Measurements from ENCODE around the gene CMPK1. TPM values are rescaled to one million over a fixed set of nuclear protein-coding genes. Genes with fewer than 3 reads are reported as not detected.

The CMPK1 gene
- total RNA-seq, 6 experiments from 2014 or later = 118 to 141 (median 131) TPM

DNA sequence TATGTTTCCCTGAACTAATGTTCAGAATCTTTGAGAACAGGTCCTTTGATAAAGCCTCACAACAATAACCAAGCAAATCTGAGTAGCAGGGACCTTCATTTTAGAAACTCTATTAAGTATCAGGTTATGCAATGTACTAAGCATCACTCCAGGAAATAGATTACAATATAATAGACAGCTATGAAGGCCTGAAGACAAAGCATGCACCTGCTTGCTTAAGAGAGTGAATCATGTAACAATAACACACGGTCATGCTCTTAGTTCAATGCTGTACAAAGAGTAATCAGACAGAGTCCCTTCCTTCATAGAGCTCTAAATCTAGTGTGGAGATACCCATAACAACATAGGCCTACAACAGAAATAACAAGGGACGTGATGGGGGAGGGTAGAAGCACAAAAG is 8.1 kb upstream of the CMPK1 start:
- no peaks in the 10 kb centered on the region for H3K27me3 Mint-ChIP-seq (ENCODE audit: insufficient read depth)
- DNase-seq = no peak

DNA sequence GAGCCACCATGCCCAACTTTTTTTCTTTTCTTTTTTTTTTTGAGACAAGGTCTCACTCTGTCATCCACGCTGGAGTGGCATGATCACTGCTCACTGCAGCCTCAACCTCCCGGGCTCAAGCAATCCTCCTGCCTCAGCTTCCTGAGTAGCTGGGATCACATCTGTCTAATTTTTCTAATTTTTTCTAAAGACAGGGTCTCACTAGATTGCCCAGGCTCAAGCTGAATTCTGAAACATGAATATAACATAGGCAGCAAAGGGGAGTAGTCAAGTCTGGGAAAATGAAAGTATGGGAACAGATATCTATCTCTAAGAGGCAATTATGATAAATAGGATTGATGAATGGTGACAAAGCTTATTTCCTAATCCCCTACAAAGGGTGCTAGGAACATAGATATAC is 7.3 kb upstream of the CMPK1 start:
- Mint-ChIP-seq H3K36me3 (ENCODE audit: low read depth) (no peaks in the 10 kb centered on the region), H3K9me3 (no peaks in the 10 kb centered on the region), H3K27ac (no peak overlapping the region), H3K4me3 (no peak overlapping the region), H3K27me3 (ENCODE audit: insufficient read depth) (no peaks in the 10 kb centered on the region), H3K4me1 (ENCODE audit: low read depth) (no peaks in the 10 kb centered on the region)
- TF ChIP-seq, protein P1, sequence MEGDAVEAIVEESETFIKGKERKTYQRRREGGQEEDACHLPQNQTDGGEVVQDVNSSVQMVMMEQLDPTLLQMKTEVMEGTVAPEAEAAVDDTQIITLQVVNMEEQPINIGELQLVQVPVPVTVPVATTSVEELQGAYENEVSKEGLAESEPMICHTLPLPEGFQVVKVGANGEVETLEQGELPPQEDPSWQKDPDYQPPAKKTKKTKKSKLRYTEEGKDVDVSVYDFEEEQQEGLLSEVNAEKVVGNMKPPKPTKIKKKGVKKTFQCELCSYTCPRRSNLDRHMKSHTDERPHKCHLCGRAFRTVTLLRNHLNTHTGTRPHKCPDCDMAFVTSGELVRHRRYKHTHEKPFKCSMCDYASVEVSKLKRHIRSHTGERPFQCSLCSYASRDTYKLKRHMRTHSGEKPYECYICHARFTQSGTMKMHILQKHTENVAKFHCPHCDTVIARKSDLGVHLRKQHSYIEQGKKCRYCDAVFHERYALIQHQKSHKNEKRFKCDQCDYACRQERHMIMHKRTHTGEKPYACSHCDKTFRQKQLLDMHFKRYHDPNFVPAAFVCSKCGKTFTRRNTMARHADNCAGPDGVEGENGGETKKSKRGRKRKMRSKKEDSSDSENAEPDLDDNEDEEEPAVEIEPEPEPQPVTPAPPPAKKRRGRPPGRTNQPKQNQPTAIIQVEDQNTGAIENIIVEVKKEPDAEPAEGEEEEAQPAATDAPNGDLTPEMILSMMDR (IDR thresholded peaks at IDR 0.05) = no peak
- DNase-seq = no peak

More for the DNA sequence above, 8.1 kb upstream of the CMPK1 start:
- Mint-ChIP-seq H3K36me3 (ENCODE audit: low read depth) (no peaks in the 10 kb centered on the region), H3K4me1 (ENCODE audit: low read depth) (no peaks in the 10 kb centered on the region), H3K27ac (no peak overlapping the region), H3K9me3 (no peaks in the 10 kb centered on the region), H3K4me3 (no peak overlapping the region)
- TF ChIP-seq, protein P1 (IDR thresholded peaks at IDR 0.05) = no peak

DNA sequence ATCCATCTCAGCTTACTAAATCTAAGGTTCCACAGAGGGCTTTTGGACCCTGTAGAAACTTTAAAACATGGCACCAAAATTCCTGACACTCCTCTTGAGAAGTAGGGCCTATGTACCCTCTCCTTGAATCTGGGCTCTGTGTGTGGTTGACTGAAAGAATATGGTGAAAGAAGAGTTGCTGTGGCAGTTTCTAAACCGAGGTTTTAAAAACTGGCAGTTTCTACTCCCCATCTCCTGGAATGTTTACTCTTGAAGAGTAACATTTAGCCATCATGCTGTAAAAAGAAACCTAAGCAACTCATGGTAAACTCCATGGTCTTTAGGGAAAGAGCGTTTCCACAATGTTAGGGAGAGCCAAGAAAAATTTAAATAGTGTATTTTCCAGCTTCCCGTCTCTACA is 4.6 kb upstream of the CMPK1 start:
- DNase-seq = no peak
- Mint-ChIP-seq H3K4me3 (no peak overlapping the region), H3K27me3 (ENCODE audit: insufficient read depth) (no peaks in the 10 kb centered on the region), H3K36me3 (ENCODE audit: low read depth) (no peaks in the 10 kb centered on the region), H3K4me1 (ENCODE audit: low read depth) (no peaks in the 10 kb centered on the region), H3K9me3 (no peaks in the 10 kb centered on the region), H3K27ac (no peak overlapping the region)
- TF ChIP-seq, protein P1 (IDR thresholded peaks at IDR 0.05) = no peak

DNA sequence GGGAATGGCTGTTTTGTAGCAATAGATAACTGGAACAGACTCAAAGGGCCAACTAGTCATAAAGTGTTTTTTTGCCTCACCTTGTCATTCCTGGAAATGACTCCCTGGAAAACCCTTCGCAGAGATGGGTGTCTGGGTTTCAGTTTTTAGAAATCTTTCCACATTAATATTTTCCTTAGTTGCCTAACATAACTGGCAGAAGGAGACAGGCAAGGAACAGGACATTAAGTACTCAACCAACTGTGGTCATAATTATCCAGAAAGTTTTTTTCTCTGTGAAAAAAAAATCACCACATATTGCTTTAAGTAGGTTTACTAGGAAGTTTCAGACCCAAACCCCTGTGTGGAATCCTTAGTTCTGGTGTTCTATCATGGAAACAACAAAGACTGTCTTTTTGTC is 3.4 kb upstream of the CMPK1 start:
- no peak overlapping the region for H3K27ac Mint-ChIP-seq

DNA sequence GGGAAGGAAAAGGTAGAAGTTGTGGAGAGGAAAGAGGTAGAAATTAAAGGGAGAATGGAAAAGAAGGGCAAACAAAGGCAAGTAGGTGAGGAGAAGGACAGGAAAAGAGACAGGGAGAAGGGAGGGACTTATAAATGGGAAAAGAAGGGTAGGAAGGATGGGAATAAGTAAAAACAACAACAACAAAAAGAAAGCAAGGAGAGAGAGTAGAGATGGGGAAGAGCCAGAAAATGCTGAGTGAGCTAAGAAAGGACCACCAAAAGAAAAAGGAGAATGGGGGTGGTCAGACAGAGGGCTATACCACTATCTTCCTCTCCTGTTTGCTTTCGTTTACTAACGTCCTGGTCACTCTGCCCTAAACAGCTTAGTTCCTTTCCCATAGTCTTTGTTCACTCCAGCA is 1.7 kb upstream of the CMPK1 start:
- Mint-ChIP-seq H3K9me3 (no peaks in the 10 kb centered on the region), H3K27ac (no peak overlapping the region; the same call in 1 of the 2 replicates), H3K4me1 (ENCODE audit: low read depth) (peaks cover 13% of the 10 kb centered on the region)

More for the DNA sequence above, 3.4 kb upstream of the CMPK1 start:
- Mint-ChIP-seq H3K4me3 (no peak overlapping the region), H3K27me3 (ENCODE audit: insufficient read depth) (peaks cover 3% of the 10 kb centered on the region; the same call in 1 of the 2 replicates), H3K4me1 (ENCODE audit: low read depth) (peaks cover 5% of the 10 kb centered on the region; the same call in 1 of the 2 replicates), H3K9me3 (no peaks in the 10 kb centered on the region), H3K36me3 (ENCODE audit: low read depth) (0 out of 2 replicates have a peak, but pooled peaks cover 6% of the 10 kb centered on the region)
- DNase-seq = no peak
- TF ChIP-seq, protein P1 (IDR thresholded peaks at IDR 0.05) = no peak

More for the DNA sequence above, 1.7 kb upstream of the CMPK1 start:
- peaks cover 12% of the 10 kb centered on the region; the same call in 1 of the 2 replicates for H3K36me3 Mint-ChIP-seq (ENCODE audit: low read depth)
- TF ChIP-seq, protein P1 (IDR thresholded peaks at IDR 0.05) = no peak
- DNase-seq = no peak
- H3K27me3 Mint-ChIP-seq (ENCODE audit: insufficient read depth) = peaks cover 3% of the 10 kb centered on the region; the same call in 1 of the 2 replicates
- H3K4me3 Mint-ChIP-seq = no peak overlapping the region

Data from HFFc6 (cell line).